ENCODE data around the gene RASAL2.

GRCh38 chr1:178358456-178358855, 264.6 kb downstream of the RASAL2 start:
- TF ChIP-seq REST (IDR thresholded peaks at IDR 0.05; ENCODE audit: unreplicated experiment) (no peak), CTCF (conservative IDR thresholded peaks at IDR 0.05; ENCODE audit: low read depth in 2 of 2) (no peak), EZH2 (IDR thresholded peaks at IDR 0.05; ENCODE audit: low read depth, unreplicated experiment) (no peak), POLR2AphosphoS5 (IDR thresholded peaks at IDR 0.05; ENCODE audit: low read depth) (no peak), EZH2phosphoT487 (IDR thresholded peaks at IDR 0.05; ENCODE audit: unreplicated experiment) (no peak), ZNF114 (CRISPR knock-in tag; IDR thresholded peaks at IDR 0.05) (no peak), ZNF331 (CRISPR knock-in tag; IDR thresholded peaks at IDR 0.05; ENCODE audit: low read depth) (no peak)

Data from GM23338 (cell line).